Liver (tissue), 9 donors: ENCODE data around the gene MOSPD3. TPM values are rescaled to one million over a fixed set of nuclear protein-coding genes. Genes with fewer than 3 reads are reported as not detected.

Experiments used
- DNase-seq: peaks from one replicate; pipeline ENCODE4 v3.0.0-alpha.2; 2017; ENCODE audit warnings: low spot score
- H3K27ac ChIP-seq, 2 donors: one replicate each; pipeline ENCODE4 v1.7.0; 2013; ENCODE audit warnings: inconsistent platforms in 2 of 2, low read length in 2 of 2, control low read depth in 1 of 2, low read depth in 1 of 2, mild to moderate bottlenecking in 1 of 2
- H3K27me3 ChIP-seq, 4 donors: one replicate each; pipeline versions ENCODE4 v1.6.1 to v1.7.0; 2013; ENCODE audit warnings: low read length in 3 of 4, inconsistent platforms in 1 of 4, mild to moderate bottlenecking in 1 of 4, moderate library complexity in 1 of 4; ENCODE audit not compliant: control insufficient read depth in 4 of 4, insufficient read depth in 4 of 4
- H3K36me3 ChIP-seq, 4 donors: one replicate each; pipeline versions ENCODE4 v1.6.1 to v1.7.0; 2013; ENCODE audit warnings: low read length in 3 of 4, mild to moderate bottlenecking in 3 of 4, low read depth in 1 of 4, moderate library complexity in 1 of 4; ENCODE audit not compliant: control insufficient read depth in 4 of 4, insufficient read depth in 3 of 4
- H3K4me1 ChIP-seq, 4 donors: one replicate each; pipeline versions ENCODE4 v1.6.1 to v1.7.0; 2013; ENCODE audit warnings: low read length in 3 of 4, mild to moderate bottlenecking in 3 of 4, moderate library complexity in 1 of 4; ENCODE audit not compliant: control insufficient read depth in 4 of 4, insufficient read depth in 4 of 4
- H3K4me3 ChIP-seq, 3 donors: one replicate each; pipeline versions ENCODE4 v1.6.1 to v1.7.0; 2013; ENCODE audit warnings: low read length in 3 of 3, control low read depth in 1 of 3, low read depth in 1 of 3, mild to moderate bottlenecking in 1 of 3
- H3K9ac ChIP-seq, 2 donors: one replicate each; pipeline ENCODE4 v1.7.0; 2013; ENCODE audit warnings: low read length in 2 of 2, mild to moderate bottlenecking in 2 of 2, moderate library complexity in 2 of 2, control low read depth in 1 of 2, low read depth in 1 of 2
- H3K9me3 ChIP-seq, 4 donors: one replicate each; pipeline versions ENCODE4 v1.6.1 to v1.7.0; 2013; ENCODE audit warnings: low read length in 3 of 4; ENCODE audit not compliant: control insufficient read depth in 4 of 4
- CTCF ChIP-seq: fragments of 150-350 bp; IDR thresholded peaks from 2 replicates; pipeline ENCODE4 v1.5.1; 2017; ENCODE audit warnings: improper control_type of control experiment, low read depth, low read length; ENCODE audit not compliant: missing input control
- FOXA1 ChIP-seq: IDR thresholded peaks from 2 replicates; pipeline ENCODE4 v1.6.1; 2016; ENCODE audit warnings: antibody characterized with exemption
- MAX ChIP-seq: IDR thresholded peaks from 2 replicates; pipeline ENCODE4 v1.6.1; 2016; ENCODE audit warnings: antibody characterized with exemption
- REST ChIP-seq: IDR thresholded peaks from 2 replicates; pipeline ENCODE4 v1.6.1; 2016; ENCODE audit warnings: antibody characterized with exemption, mild to moderate bottlenecking
- ZBTB33 ChIP-seq: IDR thresholded peaks from 2 replicates; pipeline ENCODE4 v1.6.1; 2016; ENCODE audit warnings: antibody characterized with exemption
- WGBS: extraction: QIAGEN DNeasy Blood & Tissue Kit; methylation state at CpG from one replicate; pipeline ENCODE4 v1.1.7; 2013; 5-methylcytosine and 5-hydroxymethylcytosine counted together
- polyA plus RNA-seq, 2 donors: library from polyadenylated mRNA; stranded (reverse) in 1 of 2; unstranded in 1 of 2; fragments of 200-250 nt in 1 of 2; fragments of >200 nt in 1 of 2; fragmentation: Nextera tagmentation in 1 of 2; extraction: Ambion mirVana in 1 of 2; gene quantifications; one replicate each; pipeline versions ENCODE4 v1.2.1 to v1.2.3, GENCODE V29; 2013 to 2015
- total RNA-seq, 2 donors: library from RNA; depleted of rRNA; stranded (reverse); fragments of >200 nt; gene quantifications; one replicate each; pipeline ENCODE4 v1.2.3, GENCODE V29; 2014
- donor health status: healthy.
- donor health status: healthy.
- donor health status: healthy.
- donor health status: healthy.
- donor health status: healthy.

Gene MOSPD3
- total and polyA plus RNA-seq, 4 donors = 3.5 to 15.7 (median 8.6) TPM

- Histone ChIP-seq H3K9ac (no peak within 1 kb of the TSS), H3K9me3 (no peaks in the 10 kb centered on the region), H3K4me3 (no peak within 1 kb of the TSS), H3K27ac (peak within 1 kb of the TSS in 1 of 2 donors; percentile 50), H3K27me3 (no peaks in the 10 kb centered on the region), H3K4me1 (peaks cover 4 to 36% (median 22%) of the 10 kb centered on the region in 4 donors), H3K36me3 (peaks cover 12 to 27% (median 15%) of the 10 kb centered on the region in 4 donors)
- WGBS = 92% methylated on average over 70 of the region's 70 CpGs
- TF ChIP-seq ZBTB33 = no peak
- TF ChIP-seq CTCF = peak; percentile 14
- no peak for DNase-seq
Observed at GRCh38 chr7:100573691-100574361, 38.5 kb upstream of the MOSPD3 start, which contains the start of gene SAP25. SAP25 (minus strand) TSS chr7:100573900; CDS start chr7:100573742, 158 bp downstream.

- Histone ChIP-seq H3K27me3 (no peaks in the 10 kb centered on the region), H3K4me3 (no peak overlapping the region), H3K9ac (no peak overlapping the region), H3K27ac (peak overlapping the region in 1 of 2 donors; percentile 50), H3K36me3 (peaks cover 14 to 31% (median 17%) of the 10 kb centered on the region in 4 donors), H3K9me3 (no peaks in the 10 kb centered on the region), H3K4me1 (peaks cover 3 to 28% (median 15%) of the 10 kb centered on the region in 4 donors)
- no peak for DNase-seq
- no peak for TF ChIP-seq REST
- no peak for TF ChIP-seq FOXA1
- TF ChIP-seq MAX = no peak
- 93% methylated on average over 44 of the region's 44 CpGs for WGBS
Observed at GRCh38 chr7:100574362-100575205, 37.8 kb upstream of the MOSPD3 start.
